IPS-NIHi11 (cell line): ENCODE data around the gene FLT3.
A peak's percentile ranks its signal among the peaks of the same experiment; 100 is the strongest.
"Not testable (repeated sequence)": the region's sequence is repeated elsewhere in the genome, so short reads cannot be mapped to it uniquely, and the experiment has no call there.

Experiments
- DNase-seq: peaks from one replicate; pipeline ENCODE4 v3.0.0; 2012; ENCODE audit warnings: mixed read lengths, low spot score

The FLT3 gene

DNA sequence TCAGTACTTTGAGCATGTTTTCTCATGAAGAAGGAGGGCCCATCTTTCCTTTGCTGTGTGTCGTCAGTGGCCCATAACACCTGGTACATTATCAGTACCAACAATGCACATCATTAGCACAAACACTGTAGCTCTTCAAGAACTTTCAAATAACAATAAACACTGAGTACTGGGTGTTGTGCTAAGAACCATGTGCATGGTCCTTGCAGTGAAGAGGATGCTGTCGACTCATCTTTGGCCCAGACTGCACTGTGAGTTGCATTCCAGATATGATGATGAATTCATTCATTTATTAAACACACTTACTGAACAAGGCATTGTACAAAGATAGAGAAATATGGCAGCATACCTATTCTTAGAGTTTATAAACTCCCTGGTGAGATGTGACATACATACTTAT is 55.8 kb downstream of the FLT3 start:
- DNase-seq = no peak

DNA sequence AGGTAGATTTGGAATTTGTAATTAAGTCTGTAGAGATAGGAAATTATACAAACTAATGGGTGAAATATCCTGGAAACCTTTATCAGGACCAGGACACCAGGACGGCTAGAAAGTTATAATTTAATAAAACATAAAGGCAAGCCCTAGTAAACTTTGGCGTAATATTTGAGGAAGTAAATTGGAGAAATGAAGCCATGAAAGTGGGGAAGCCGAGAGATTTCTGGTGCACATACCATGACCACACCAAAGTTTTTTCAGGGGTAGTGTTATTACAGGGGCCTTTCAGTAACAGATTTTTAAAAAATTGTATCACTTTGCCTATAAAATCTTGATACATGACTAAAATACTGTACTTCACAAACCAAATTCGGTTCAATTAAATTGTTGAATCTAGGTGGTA is 57.2 kb downstream of the FLT3 start:
- no peak for DNase-seq

DNA sequence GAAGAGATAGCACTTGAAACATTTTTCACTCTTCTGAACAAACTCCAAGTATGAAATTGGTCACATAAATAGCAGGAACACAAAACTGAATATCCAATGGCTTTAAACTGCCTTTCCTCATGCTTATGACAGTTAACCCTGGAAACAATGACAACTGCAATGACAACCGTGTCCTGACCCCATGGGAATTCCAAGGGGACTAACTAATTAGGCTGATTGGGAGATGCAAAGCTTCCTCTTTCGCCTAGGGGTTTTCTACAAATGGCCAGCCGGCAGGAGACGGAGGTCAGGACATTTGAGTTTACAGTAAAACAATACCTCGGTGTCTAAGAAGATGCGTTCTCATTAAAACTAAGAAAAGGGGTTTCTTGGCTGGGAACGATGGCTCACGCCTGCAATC is 58.9 kb downstream of the FLT3 start:
- DNase-seq = no peak

GRCh38 chr13:28041031-28041461 is 59.3 kb downstream of the FLT3 start:
- DNase-seq = no peak

GRCh38 chr13:28037399-28037798 is 63.0 kb downstream of the FLT3 start:
- no peak for DNase-seq

- no peak for DNase-seq
Observed at GRCh38 chr13:28035146-28035782, 65.1 kb downstream of the FLT3 start.

DNA sequence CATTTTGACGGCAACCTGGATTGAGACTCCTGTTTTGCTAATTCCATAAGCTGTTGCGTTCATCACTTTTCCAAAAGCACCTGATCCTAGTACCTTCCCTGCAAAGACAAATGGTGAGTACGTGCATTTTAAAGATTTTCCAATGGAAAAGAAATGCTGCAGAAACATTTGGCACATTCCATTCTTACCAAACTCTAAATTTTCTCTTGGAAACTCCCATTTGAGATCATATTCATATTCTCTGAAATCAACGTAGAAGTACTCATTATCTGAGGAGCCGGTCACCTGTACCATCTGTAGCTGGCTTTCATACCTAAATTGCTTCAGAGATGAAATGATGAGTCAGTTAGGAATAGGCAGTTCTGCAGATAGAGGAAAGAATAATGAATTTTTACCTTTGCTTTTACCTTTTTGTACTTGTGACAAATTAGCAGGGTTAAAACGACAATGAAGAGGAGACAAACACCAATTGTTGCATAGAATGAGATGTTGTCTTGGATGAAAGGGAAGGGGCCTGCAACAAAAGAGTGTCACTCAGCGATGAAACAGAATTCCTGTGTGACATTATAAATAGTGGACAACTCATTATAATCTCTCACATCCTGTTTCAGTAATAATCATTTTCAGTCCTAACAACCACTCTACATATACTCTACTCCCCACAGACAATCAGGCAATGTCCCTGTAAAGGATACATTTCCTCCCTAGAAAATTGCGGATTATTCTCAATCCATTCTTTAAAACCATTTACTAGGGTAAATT is 66.3 kb downstream of the FLT3 start:
- DNase-seq = no peak

DNA sequence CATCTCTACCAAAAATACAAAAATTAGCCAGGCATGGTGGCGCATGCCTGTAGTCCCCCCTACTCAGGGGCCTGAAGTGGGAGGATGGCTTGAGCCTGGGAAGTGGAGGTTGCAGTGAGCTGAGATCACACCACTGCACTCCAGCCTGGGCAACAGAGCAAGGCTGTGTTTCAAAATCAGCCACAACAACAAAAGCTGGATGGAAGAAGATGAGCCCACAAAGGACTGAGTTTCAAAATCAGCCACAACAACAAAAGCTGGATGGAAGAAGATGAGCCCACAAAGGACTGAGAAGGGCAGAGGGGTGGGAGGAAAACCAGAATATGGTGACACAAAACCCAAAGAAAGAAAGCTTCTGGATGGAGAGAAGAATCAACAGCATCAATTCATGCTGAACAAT is 67.9 kb downstream of the FLT3 start:
- not testable (repeated sequence) for DNase-seq

DNA sequence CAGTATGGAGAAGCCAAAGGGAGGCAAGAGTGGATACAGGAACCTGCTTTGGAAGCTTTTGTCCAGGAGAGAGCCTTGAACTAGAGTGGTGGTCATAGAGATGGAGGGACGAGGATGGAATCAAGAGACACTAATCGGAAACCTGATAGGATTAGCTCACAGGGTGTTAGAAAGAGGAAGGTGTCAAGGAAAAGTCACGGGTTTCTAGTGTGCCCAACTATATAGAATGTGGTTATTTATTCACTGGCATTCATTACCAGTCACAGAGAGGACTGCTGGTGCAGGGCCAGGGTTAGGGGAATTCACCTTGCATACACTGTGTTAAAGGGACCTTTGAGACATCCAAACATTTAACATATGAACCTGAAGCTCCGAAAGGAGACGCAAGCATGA is 68.5 kb downstream of the FLT3 start:
- DNase-seq = no peak

DNA sequence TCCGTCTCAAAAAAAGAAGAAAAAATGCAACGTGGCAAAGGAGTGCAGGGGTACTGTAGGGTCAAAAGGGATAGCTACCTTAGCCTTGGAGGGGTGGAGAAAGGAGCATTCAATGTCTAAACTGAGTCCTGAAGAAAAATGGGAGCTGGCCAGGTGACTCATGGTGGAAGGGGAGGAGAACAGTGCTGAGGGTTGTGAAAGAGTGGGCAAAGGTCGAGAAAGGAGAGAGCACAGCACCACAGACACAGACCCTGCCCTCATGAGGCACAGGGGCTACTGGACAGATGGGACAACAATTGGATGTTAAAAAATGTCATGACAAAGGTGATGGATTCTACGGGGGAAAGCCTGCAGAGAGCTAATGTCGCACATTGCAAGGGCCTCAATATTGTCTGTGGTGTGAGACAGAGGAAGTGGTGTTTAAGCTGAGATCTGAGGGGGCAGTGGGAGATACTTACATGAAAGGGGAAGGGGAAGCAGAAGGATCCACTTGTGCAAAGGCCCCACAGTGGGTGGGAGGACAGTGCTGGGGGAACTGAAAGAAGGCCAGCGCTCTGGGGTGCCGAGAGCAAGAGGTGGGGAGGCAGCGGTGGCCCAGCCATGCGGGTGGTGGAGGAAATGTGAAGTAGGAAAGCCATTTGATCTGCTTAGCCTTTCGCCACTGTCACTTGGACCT is 69.0 kb downstream of the FLT3 start:
- DNase-seq = no peak

GRCh38 chr13:28027607-28028364 is 72.6 kb downstream of the FLT3 start:
- DNase-seq = no peak

GRCh38 chr13:28027071-28027470 is 73.3 kb downstream of the FLT3 start:
- no peak for DNase-seq

- no peak for DNase-seq
Observed at GRCh38 chr13:28026508-28026907, 73.9 kb downstream of the FLT3 start.

- DNase-seq = peak; percentile 31
Observed at GRCh38 chr13:28022848-28023518, 77.4 kb downstream of the FLT3 start.

DNA sequence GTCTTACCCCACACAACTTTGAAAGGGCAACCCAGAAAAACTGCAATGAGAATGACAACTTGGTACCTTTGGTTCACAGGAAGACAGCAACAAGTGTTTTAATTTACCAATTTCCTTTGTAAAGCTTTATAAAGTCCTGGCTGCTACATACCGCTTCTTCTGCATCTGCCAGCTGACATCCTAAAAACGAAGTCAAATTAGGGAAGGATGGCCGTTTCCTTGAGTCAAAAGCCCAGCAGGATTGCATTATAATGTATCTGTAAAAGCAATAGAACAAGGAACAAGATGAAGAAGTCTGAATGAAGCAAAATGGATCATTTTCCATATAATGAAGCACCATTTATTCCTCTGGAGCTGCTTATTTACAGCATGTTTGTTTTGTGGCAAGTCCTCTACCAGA is 86.1 kb downstream of the FLT3 start:
- no peak for DNase-seq

GRCh38 chr13:28013482-28013881 is 86.9 kb downstream of the FLT3 start:
- DNase-seq = no peak

- DNase-seq = no peak
Observed at GRCh38 chr13:28012896-28013295, 87.5 kb downstream of the FLT3 start.

- no peak for DNase-seq
Observed at GRCh38 chr13:28012383-28012782, 88.0 kb downstream of the FLT3 start.

DNA sequence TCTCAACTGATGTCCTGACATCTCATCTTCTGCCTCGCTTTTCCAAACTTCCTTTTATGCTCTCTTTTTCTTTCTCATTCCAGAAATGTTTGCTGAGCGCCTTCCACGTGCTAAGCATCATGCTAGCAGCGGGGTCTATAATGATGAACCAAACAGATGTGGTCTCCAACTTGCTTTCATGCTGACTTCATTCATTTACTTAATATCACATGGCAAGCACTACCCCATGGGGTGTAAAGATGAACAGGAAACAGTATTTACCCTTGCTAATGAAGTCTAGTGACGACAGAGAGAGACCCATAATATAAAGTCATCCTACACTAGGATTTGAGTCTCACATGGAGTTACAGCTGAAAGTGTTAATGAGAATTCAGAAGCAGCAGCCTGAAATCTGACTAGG is 90.3 kb downstream of the FLT3 start:
- no peak for DNase-seq

DNA sequence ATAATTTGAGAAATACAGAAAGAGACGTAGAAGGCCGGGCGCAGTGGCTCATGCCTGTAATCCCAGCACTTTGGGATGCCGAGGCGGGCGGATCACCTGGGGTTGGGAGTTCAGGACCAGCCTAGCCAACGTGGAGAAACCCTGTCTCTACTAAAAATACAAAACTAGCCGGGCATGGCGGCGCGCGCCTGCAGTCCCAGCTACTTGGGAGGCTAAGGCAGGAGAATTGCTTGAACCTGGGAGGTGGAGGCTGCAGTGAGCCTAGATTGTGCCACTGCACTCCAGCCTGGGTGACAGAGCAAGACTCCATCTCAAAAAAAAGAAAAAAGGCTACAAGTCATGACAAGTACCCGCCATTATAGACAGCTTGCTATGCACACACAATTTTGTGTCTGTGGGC is 95.4 kb downstream of the FLT3 start:
- not testable (repeated sequence) for DNase-seq

- DNase-seq = no peak
Observed at GRCh38 chr13:28002886-28003698, 97.3 kb downstream of the FLT3 start.
